ENCODE data around the gene CYSRT1.
"Not testable (repeated sequence)": the region's sequence is repeated elsewhere in the genome, so short reads cannot be mapped to it uniquely, and the experiment has no call there.

The CYSRT1 gene

DNA sequence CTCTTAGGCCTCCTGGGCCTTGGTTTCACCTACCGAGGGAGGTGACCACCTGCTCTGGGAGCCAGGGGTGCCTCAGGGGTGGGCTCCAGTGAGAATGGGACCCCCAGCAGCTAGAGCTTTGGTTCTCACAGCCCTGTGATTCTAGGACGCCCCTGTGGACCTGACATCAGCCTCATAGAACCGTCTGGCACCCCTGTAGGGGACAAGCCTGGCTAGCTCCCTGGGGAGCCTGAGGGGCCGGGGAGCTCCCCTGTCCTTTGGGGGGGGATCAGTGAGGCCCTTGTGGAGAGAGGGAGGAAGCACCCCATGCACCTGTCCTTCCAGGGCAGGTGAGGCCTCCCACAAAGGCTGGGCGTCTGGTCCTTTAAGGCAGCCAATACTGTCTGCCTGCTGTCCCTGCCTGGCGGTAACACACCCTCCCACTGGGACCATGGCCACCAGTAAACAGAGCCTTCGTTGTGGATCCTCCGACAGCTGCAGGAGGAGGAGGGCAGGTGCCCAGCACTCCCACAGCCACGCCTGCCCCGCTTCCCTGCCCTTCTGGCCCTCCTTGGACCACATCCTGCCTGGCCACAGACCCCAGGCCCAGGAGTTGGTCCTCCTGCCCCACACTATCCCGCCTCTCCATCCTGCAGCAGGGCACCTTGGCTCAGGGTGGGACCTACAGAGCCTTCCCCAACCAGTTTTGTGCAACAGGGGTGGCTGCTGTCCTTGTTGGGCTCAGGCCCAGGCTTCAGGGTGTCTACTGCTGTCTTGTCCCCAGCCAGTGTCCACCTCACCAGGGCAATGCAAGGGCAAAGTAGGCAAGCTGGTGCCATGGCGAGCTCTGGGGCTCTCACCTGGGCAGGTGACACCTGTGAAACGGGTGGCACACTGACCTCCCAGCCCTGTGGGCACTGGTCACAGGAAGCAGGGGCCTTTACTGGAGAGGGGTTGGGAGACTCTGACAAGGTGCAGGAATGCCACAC lies 13.1 kb downstream of the CYSRT1 start:
- DNase-seq (ENCODE audit: low spot score): no peak

- DNase-seq (ENCODE audit: low spot score): not testable (repeated sequence)
Measured at GRCh38 chr9:137239541-137240200, 14.7 kb downstream of the CYSRT1 start.

DNA sequence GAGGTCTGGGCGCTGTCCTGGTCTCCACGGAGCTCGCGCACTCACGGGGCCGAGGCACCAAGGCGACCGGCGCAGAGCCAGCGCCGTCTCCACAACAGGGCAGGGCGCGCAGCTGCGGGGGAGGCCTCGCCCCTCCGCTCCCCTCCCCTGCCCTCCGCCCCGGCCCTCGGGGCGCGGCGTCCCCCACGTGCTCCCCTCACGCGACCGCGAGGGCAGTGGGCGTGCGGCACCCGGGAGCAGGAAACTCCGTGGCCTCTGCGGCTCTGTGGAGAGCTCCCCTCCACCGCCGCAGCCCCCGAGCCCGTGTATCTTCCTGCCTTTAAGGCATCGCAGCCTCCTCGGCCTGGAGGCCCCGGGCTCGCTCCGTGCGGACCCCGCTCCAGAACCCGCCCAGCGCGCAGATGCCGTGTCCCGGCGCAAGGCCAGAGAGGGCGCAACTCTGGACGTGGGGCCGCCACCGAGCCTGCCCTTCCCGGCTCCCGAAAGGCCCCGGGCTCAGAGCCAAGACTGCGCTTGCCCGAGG lies 15.4 kb downstream of the CYSRT1 start:
- peak; percentile 66 for DNase-seq (ENCODE audit: low spot score)

- DNase-seq (ENCODE audit: low spot score): peak; percentile 100
Measured at GRCh38 chr9:137240841-137241489, 16.0 kb downstream of the CYSRT1 start, which contains the start of gene TUBB4B. Gene TUBB4B (plus strand): TSS chr9:137241287. CDS start chr9:137241361, 74 bp downstream.

- peak; percentile 77 for DNase-seq (ENCODE audit: low spot score)
Measured at GRCh38 chr9:137241490-137242268, 16.7 kb downstream of the CYSRT1 start.

- DNase-seq (ENCODE audit: low spot score): no peak
Measured at GRCh38 chr9:137242269-137243203, 17.6 kb downstream of the CYSRT1 start.

GRCh38 chr9:137243266-137243625 lies 18.3 kb downstream of the CYSRT1 start:
- DNase-seq (ENCODE audit: low spot score): not testable (repeated sequence)

DNA sequence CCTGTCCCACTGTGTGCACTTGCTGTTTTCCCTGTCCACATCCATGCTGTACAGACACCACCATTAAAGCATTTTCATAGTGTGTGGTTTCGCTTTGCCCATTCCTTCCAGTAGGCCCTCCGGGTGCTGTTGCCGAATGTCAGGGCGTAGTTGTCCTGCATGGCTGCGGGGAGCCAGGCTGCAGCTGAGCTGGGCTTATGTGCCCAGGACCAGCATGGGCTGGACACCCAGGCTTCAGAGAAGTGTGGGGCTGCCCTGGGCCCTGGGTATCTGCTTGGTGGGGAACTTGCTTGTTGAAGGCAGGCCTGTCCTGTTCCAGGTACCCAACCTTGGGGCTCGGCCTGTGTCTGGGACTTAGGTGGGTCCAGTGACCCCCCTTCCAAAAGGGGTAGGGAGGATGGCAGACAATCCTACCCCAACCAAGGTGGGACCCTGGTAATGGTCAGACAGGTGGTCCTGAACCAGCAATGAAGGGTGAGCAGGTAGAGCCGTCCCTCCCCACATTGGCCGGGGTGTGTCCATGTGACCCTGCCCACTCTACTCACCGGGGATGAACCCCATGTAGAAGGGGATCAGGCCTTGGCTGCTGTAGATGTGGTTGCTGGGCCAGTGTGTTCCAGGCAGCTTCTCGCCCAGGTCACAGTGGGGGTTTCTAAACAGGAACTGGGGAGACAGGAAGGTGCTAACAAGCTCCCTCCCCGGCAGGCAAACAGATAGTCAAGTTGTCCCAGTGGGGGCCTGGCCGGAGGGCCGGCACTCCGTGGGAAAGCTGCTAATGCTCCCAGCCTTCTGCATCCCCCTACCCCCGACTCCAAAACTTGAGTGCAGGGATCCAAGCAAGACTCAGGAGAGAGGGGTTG lies 18.9 kb downstream of the CYSRT1 start:
- no peak for DNase-seq (ENCODE audit: low spot score)

DNA sequence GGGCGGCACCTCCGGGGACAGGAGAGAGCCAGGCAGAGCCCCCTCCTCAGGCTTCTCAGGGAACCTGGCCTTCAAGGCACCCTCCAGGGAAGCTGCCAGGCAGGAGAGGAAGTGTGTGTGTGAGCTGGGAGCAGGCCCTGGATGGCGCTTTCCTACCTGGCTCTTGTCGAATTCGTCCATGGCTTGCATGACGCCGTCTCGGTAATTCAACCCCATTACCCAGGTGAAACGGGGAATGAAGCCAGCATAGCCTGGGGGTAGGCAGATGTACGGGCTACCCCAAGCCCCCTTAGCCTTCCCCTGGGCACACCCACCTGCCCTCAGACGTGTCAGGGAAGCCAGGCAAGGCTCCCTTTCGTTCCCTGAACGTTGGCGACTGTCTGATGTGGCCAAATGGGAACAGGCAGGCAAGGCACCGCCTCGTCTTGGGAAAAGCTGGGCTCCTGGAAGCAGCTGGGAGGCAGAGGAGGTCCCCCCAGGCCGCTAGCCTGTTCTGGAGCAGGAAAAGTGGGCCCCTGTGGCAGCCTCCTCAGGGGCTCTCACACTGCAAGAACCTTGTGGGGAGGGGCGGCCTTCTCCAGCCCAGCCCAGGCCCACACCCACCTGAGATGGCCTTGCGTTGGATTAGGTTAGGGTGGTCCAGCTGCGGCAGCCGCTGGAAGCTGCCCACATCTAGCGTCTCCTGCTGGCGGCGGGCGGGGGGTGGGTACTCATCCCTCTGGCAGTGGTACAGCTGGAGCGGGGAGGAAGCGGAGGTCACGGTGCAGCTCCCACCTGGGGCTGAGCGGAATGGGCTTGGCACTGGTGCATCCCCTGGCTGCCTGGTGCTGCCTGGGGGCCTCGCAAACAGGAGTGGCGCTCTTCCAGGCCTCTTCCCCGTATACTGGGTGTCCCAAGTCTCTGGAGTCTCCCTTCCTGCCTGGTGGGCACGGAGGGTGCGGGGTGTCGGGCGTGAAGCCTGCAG lies 19.8 kb downstream of the CYSRT1 start:
- no peak for DNase-seq (ENCODE audit: low spot score)

GRCh38 chr9:137245450-137246421 lies 20.8 kb downstream of the CYSRT1 start:
- no peak for DNase-seq (ENCODE audit: low spot score)

GRCh38 chr9:137247135-137247915 lies 22.4 kb downstream of the CYSRT1 start:
- no peak for DNase-seq (ENCODE audit: low spot score)

DNA sequence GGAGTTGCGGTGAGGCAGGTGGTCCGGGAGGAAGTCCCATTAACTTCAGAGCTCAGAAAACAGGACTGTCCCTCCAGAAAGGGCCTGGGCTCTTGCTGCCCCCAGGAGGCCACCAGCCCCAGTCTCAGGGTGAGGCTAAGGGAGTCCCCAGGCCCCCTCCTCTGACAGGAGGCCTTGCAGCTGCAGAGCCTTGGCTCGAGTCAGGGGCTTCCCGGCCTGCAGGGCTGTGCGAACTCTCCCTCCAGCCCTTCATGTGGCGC lies 22.9 kb downstream of the CYSRT1 start:
- no peak for DNase-seq (ENCODE audit: low spot score)

GRCh38 chr9:137250329-137251193 lies 25.6 kb downstream of the CYSRT1 start:
- DNase-seq (ENCODE audit: low spot score): no peak

DNA sequence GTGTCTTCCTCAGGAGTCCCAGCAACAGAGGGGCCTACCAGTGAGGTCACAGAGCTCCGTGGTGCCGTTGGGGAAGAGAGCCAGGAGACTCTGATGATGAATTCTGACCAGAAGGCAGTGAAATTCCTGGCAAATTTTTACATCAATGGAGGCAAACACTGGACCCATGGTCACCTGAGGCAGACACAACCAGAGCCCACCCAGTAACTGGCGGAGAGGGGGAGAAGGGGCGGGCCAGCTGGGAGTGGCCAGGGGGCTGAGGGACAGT lies 26.2 kb downstream of the CYSRT1 start, which contains the start of gene STPG3:
STPG3 (plus strand) TSS at position 93 of the 268 bp plus-strand sequence; CDS start at position 94, 1 bp downstream.
- no peak for DNase-seq (ENCODE audit: low spot score)

- DNase-seq (ENCODE audit: low spot score): no peak
Measured at GRCh38 chr9:137251490-137252268, 26.7 kb downstream of the CYSRT1 start.

Data from CD4-positive, alpha-beta T cell treated with Interleukin-2 at 100 ng/mL for 4 hours (primary cell).